Endothelial cell of umbilical vein (primary cell): ENCODE results near the gene CTU2.

Source experiments
- POLR2A ChIP-seq: IDR thresholded peaks from 2 replicates; pipeline ENCODE4 v1.6.1; 2012; ENCODE audit warnings: low read depth, mild to moderate bottlenecking, control low read depth, low read length
- TF ChIP-seq, protein P1 (sequence below), 2 donors: IDR thresholded peaks; 1 replicate in 1 of 2; 2 replicates in 1 of 2; pipeline ENCODE4 v1.5.1; 2011; ENCODE audit warnings: low read length in 2 of 2, mild to moderate bottlenecking in 2 of 2, moderate library complexity in 2 of 2, control low read depth in 1 of 2, inconsistent platforms in 1 of 2, low read depth in 1 of 2; ENCODE audit not compliant: insufficient read depth in 1 of 2; ENCODE audit errors: extremely low read depth in 1 of 2
- TF ChIP-seq, protein P2 (sequence below): IDR thresholded peaks from 2 replicates; pipeline ENCODE4 v1.6.1; 2011; ENCODE audit not compliant: insufficient read depth, insufficient read length

- TF ChIP-seq, protein P1, sequence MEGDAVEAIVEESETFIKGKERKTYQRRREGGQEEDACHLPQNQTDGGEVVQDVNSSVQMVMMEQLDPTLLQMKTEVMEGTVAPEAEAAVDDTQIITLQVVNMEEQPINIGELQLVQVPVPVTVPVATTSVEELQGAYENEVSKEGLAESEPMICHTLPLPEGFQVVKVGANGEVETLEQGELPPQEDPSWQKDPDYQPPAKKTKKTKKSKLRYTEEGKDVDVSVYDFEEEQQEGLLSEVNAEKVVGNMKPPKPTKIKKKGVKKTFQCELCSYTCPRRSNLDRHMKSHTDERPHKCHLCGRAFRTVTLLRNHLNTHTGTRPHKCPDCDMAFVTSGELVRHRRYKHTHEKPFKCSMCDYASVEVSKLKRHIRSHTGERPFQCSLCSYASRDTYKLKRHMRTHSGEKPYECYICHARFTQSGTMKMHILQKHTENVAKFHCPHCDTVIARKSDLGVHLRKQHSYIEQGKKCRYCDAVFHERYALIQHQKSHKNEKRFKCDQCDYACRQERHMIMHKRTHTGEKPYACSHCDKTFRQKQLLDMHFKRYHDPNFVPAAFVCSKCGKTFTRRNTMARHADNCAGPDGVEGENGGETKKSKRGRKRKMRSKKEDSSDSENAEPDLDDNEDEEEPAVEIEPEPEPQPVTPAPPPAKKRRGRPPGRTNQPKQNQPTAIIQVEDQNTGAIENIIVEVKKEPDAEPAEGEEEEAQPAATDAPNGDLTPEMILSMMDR (IDR thresholded peaks at IDR 0.05; ENCODE audit: extremely low read depth in 1 of 2, insufficient read depth in 1 of 2, low read depth in 1 of 2, low read length in 2 of 2) = no peak
- no peak for TF ChIP-seq POLR2A
- TF ChIP-seq, protein P2, sequence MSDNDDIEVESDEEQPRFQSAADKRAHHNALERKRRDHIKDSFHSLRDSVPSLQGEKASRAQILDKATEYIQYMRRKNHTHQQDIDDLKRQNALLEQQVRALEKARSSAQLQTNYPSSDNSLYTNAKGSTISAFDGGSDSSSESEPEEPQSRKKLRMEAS = no peak
Measured at GRCh38 chr16:88758227-88758943, 52.1 kb downstream of the CTU2 start.
